HEK293 (cell line): Measurements from ENCODE around the gene MXD4.

Experiments used
- ZNF248 ChIP-seq: fragments of 450-650 bp; formaldehyde crosslinking; IDR thresholded peaks from 2 replicates; pipeline ENCODE4 v1.5.1; 2017; ENCODE audit warnings: missing biosample characterization, missing genetic modification characterization
- ZNF37A ChIP-seq: fragments of 450-650 bp; IDR thresholded peaks from 2 replicates; pipeline ENCODE4 v1.5.1; 2018; ENCODE audit warnings: missing biosample characterization, missing genetic modification characterization
- ZXDB ChIP-seq: fragments of 450-650 bp; formaldehyde crosslinking; IDR thresholded peaks from 2 replicates; pipeline ENCODE4 v1.5.1; 2016; ENCODE audit warnings: missing biosample characterization, missing genetic modification characterization
- TF ChIP-seq, protein P1 (sequence below): fragments of 450-650 bp; formaldehyde crosslinking; IDR thresholded peaks from 2 replicates; pipeline ENCODE4 v1.5.1; 2016; ENCODE audit warnings: missing biosample characterization, missing genetic modification characterization

GRCh38 chr4:2261110-2261852, 628 bp downstream of the MXD4 start:
- TF ChIP-seq ZNF37A (tag by site-specific recombination): no peak
- TF ChIP-seq ZXDB (tag by site-specific recombination): no peak
- TF ChIP-seq, protein P1, sequence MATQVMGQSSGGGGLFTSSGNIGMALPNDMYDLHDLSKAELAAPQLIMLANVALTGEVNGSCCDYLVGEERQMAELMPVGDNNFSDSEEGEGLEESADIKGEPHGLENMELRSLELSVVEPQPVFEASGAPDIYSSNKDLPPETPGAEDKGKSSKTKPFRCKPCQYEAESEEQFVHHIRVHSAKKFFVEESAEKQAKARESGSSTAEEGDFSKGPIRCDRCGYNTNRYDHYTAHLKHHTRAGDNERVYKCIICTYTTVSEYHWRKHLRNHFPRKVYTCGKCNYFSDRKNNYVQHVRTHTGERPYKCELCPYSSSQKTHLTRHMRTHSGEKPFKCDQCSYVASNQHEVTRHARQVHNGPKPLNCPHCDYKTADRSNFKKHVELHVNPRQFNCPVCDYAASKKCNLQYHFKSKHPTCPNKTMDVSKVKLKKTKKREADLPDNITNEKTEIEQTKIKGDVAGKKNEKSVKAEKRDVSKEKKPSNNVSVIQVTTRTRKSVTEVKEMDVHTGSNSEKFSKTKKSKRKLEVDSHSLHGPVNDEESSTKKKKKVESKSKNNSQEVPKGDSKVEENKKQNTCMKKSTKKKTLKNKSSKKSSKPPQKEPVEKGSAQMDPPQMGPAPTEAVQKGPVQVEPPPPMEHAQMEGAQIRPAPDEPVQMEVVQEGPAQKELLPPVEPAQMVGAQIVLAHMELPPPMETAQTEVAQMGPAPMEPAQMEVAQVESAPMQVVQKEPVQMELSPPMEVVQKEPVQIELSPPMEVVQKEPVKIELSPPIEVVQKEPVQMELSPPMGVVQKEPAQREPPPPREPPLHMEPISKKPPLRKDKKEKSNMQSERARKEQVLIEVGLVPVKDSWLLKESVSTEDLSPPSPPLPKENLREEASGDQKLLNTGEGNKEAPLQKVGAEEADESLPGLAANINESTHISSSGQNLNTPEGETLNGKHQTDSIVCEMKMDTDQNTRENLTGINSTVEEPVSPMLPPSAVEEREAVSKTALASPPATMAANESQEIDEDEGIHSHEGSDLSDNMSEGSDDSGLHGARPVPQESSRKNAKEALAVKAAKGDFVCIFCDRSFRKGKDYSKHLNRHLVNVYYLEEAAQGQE (tag by site-specific recombination): no peak
- TF ChIP-seq ZNF248 (tag by site-specific recombination): no peak
